ENCODE results near the gene DIDO1. TPM values are rescaled to one million over a fixed set of nuclear protein-coding genes. Genes with fewer than 3 reads are reported as not detected.

DIDO1 gene
- total and polyA plus RNA-seq, 2 of the 13 experiments (the other 11 are each of a cell fraction or from before 2014, with no cell fraction given): 75.0 to 75.1 TPM

- TF ChIP-seq ARID4A (CRISPR knock-in tag; IDR thresholded peaks at IDR 0.05; ENCODE audit: borderline replicate concordance) (no peak; the same call in 1 of the 2 replicates), ZNF772 (CRISPR knock-in tag; IDR thresholded peaks at IDR 0.05) (no peak), MEIS1 (CRISPR knock-in tag; IDR thresholded peaks at IDR 0.05; ENCODE audit: borderline replicate concordance) (no peak; the same call in 1 of the 2 replicates), ZNF292 (CRISPR knock-in tag; IDR thresholded peaks at IDR 0.05; ENCODE audit: borderline replicate concordance, low read depth) (peak; percentile 63; the same call in 1 of the 2 replicates), MAFF (IDR thresholded peaks at IDR 0.05; ENCODE audit: low read depth, low read length) (no peak), ZNF605 (CRISPR knock-in tag; IDR thresholded peaks at IDR 0.05) (no peak), MLLT10 (CRISPR knock-in tag; IDR thresholded peaks at IDR 0.05) (0 out of 2 replicates have a peak, but pooled peaks have one; percentile 35), SIX4 (CRISPR knock-in tag; IDR thresholded peaks at IDR 0.05) (no peak), ZBTB49 (CRISPR knock-in tag; IDR thresholded peaks at IDR 0.05; ENCODE audit: borderline replicate concordance) (no peak), SRSF9 (IDR thresholded peaks at IDR 0.05; ENCODE audit: borderline replicate concordance, insufficient read depth, low read depth, low read length, poor library complexity, severe bottlenecking) (no peak), ATF7-NPFF (CRISPR knock-in tag; IDR thresholded peaks at IDR 0.05; ENCODE audit: low read depth) (no peak; the same call in none of the 2 replicates), ZNF547 (CRISPR knock-in tag; IDR thresholded peaks at IDR 0.05) (no peak), ZNF282 (IDR thresholded peaks at IDR 0.05; ENCODE audit: partially characterized antibody) (no peak), PHF8 (CRISPR knock-in tag; IDR thresholded peaks at IDR 0.05) (peak; percentile 46)
- TF ChIP-seq, protein P1, sequence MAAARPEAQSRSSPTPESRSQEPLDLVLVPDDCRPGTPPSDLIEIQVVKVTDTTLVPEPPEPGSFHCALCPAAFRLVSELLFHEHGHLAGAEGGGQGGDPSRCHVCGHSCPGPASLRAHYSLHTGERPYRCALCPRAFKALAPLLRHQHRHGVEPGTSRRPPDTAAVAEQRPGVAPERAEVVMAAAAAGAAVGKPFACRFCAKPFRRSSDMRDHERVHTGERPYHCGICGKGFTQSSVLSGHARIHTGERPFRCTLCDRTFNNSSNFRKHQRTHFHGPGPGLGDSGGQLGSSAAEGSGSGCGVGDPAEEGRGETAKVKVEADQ (CRISPR knock-in tag; IDR thresholded peaks at IDR 0.05; ENCODE audit: borderline replicate concordance): no peak; the same call in 1 of the 2 replicates
- TF ChIP-seq, protein P2, sequence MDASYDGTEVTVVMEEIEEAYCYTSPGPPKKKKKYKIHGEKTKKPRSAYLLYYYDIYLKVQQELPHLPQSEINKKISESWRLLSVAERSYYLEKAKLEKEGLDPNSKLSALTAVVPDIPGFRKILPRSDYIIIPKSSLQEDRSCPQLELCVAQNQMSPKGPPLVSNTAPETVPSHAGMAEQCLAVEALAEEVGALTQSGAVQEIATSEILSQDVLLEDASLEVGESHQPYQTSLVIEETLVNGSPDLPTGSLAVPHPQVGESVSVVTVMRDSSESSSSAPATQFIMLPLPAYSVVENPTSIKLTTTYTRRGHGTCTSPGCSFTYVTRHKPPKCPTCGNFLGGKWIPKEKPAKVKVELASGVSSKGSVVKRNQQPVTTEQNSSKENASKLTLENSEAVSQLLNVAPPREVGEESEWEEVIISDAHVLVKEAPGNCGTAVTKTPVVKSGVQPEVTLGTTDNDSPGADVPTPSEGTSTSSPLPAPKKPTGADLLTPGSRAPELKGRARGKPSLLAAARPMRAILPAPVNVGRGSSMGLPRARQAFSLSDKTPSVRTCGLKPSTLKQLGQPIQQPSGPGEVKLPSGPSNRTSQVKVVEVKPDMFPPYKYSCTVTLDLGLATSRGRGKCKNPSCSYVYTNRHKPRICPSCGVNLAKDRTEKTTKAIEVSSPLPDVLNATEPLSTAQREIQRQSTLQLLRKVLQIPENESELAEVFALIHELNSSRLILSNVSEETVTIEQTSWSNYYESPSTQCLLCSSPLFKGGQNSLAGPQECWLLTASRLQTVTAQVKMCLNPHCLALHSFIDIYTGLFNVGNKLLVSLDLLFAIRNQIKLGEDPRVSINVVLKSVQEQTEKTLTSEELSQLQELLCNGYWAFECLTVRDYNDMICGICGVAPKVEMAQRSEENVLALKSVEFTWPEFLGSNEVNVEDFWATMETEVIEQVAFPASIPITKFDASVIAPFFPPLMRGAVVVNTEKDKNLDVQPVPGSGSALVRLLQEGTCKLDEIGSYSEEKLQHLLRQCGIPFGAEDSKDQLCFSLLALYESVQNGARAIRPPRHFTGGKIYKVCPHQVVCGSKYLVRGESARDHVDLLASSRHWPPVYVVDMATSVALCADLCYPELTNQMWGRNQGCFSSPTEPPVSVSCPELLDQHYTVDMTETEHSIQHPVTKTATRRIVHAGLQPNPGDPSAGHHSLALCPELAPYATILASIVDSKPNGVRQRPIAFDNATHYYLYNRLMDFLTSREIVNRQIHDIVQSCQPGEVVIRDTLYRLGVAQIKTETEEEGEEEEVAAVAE (CRISPR knock-in tag; IDR thresholded peaks at IDR 0.05; ENCODE audit: borderline replicate concordance): no peak
Measured at GRCh38 chr20:62952968-62953838, 26.9 kb upstream of the DIDO1 start (continued).

Data from HepG2 (cell line).